Measurements from ENCODE around the gene PRPS1L1. TPM values are rescaled to one million over a fixed set of nuclear protein-coding genes. Genes with fewer than 3 reads are reported as not detected.

The PRPS1L1 gene
- total RNA-seq, 4 donors from 2014 or later: not detected

DNA sequence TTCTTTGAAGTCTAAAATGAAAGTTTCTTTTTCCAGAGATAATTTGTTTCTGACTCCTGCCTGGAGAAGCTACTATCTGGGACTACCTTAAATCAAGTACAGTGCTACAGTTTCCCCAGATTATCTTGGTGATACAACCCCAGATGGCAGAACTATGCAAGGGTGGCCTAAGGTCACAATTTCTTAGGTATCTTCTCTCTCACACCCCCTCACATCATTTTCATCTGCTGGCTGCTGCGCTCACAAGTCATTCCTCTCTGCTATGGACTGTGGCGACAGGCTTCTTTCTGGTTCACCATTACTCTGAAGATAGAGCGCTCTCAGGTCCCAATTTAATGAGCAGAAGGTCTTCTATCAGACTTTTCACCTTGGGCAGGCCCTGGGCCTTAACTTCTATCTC, 9.1 kb upstream of the PRPS1L1 start:
- 98% methylated on average over 3 of the region's 3 CpGs for WGBS, 2 donors
- DNase-seq (ENCODE audit: low spot score in 2 of 2): no peak

DNA sequence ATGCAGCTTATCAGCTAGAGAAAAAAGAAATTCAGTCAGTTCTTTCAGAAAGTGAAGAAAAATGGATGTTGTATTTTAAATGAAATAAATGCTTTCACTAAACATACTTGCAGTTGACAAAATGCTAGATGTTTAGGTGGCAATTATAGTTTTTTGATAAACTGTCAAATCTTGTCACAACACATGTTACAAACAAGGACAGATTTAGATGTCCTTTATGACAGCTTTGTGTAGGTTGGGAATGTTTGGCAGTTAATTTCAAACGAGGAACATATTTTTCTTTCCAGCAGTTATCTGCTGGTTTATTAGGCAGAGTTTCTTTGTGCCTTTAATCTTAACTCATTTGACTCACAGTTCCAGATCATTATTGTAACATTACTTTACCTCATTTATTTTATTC, 3.1 kb upstream of the PRPS1L1 start:
- Histone ChIP-seq H3K36me3 (no peaks in the 10 kb centered on the region), H3K27ac (no peak overlapping the region), H3K9me3 (no peaks in the 10 kb centered on the region), H3K27me3 (no peaks in the 10 kb centered on the region), H3K4me3 (no peak overlapping the region), H3K4me1 (no peaks in the 10 kb centered on the region)
- DNase-seq (ENCODE audit: low spot score in 2 of 2): no peak
- TF ChIP-seq, protein P1, sequence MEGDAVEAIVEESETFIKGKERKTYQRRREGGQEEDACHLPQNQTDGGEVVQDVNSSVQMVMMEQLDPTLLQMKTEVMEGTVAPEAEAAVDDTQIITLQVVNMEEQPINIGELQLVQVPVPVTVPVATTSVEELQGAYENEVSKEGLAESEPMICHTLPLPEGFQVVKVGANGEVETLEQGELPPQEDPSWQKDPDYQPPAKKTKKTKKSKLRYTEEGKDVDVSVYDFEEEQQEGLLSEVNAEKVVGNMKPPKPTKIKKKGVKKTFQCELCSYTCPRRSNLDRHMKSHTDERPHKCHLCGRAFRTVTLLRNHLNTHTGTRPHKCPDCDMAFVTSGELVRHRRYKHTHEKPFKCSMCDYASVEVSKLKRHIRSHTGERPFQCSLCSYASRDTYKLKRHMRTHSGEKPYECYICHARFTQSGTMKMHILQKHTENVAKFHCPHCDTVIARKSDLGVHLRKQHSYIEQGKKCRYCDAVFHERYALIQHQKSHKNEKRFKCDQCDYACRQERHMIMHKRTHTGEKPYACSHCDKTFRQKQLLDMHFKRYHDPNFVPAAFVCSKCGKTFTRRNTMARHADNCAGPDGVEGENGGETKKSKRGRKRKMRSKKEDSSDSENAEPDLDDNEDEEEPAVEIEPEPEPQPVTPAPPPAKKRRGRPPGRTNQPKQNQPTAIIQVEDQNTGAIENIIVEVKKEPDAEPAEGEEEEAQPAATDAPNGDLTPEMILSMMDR (IDR thresholded peaks at IDR 0.05): no peak
- TF ChIP-seq EP300 (IDR thresholded peaks at IDR 0.05): no peak
- TF ChIP-seq POLR2A (IDR thresholded peaks at IDR 0.05): no peak
- WGBS, 2 donors: 10 to 14% methylated on average over 1 of the region's 1 CpG

More for the DNA sequence above, 9.1 kb upstream of the PRPS1L1 start:
- no peaks in the 10 kb centered on the region for H3K9me3 ChIP-seq
- H3K4me1 ChIP-seq: no peaks in the 10 kb centered on the region
- no peaks in the 10 kb centered on the region for H3K36me3 ChIP-seq
- TF ChIP-seq EP300 (IDR thresholded peaks at IDR 0.05) (no peak), POLR2A (IDR thresholded peaks at IDR 0.05) (no peak)
- TF ChIP-seq, protein P1 (IDR thresholded peaks at IDR 0.05): no peak
- H3K27ac ChIP-seq: no peak overlapping the region
- no peak overlapping the region for H3K4me3 ChIP-seq
- no peaks in the 10 kb centered on the region for H3K27me3 ChIP-seq

DNA sequence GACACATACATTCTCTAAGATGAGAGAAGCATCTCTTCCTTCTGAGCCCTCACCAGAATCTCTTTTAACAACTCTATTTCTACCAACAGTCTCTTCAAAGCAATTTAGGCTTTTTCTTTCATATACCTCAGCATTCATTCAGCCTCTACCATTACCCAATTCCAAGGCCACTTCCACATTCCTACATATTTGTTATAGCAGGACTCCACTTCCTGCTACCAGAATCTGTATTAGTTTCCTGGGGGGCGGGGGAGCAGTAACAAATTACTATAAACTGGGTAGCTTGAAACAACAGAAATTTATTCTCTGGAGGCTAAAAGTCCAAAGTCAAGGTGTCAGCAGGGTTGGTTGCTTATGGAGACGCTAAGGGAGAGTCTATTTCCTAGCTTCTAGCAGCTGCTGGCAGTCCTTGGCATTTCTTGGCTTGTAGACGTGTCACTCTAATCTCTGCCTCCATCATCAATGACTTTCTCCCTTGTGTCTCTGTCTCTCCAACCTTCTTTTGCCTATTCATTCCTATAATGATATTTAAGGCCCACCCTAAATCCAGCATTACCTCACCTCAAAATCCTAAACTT, 7.4 kb downstream of the PRPS1L1 start:
- Histone ChIP-seq H3K9me3 (no peaks in the 10 kb centered on the region), H3K4me1 (peaks cover 0 to 18% (median 0%) of the 10 kb centered on the region in 4 donors), H3K27ac (peak overlapping the region in 1 of 4 donors; percentile 39), H3K27me3 (no peaks in the 10 kb centered on the region), H3K36me3 (no peaks in the 10 kb centered on the region), H3K4me3 (no peak overlapping the region)
- TF ChIP-seq, protein P1 (IDR thresholded peaks at IDR 0.05): no peak
- TF ChIP-seq EP300 (IDR thresholded peaks at IDR 0.05) (no peak), POLR2A (IDR thresholded peaks at IDR 0.05) (no peak)
- DNase-seq (ENCODE audit: low spot score in 2 of 2): peak in 1 of 2 donors; percentile 14
- 85 to 92% methylated on average over 3 of the region's 3 CpGs for WGBS, 2 donors

DNA sequence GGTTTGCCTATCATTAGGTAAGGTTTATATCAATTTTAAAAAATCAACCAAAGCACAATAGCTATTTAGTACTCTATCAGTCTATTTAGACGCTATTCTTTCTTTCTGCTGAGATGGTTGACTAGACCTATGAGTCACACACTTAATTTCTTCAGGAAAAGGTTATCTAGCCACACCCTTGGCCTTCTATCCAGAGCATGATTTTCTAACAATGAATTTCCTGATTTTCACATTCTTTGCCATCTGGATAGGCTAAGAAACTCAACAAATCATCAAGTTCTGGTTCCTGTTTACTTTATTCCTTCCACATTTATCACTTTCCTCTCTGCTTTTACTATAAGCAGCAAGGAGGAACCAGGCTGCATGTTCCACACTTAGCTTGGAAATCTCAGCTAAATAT, 8.1 kb downstream of the PRPS1L1 start:
- H3K4me1 ChIP-seq: peaks cover 0 to 18% (median 0%) of the 10 kb centered on the region in 4 donors
- WGBS, 2 donors: 12 to 13% methylated on average over 1 of the region's 1 CpG
- H3K27ac ChIP-seq: peak overlapping the region in 2 of 4 donors; percentile 16 to 60
- no peaks in the 10 kb centered on the region for H3K9me3 ChIP-seq
- H3K27me3 ChIP-seq: no peaks in the 10 kb centered on the region
- TF ChIP-seq, protein P1 (IDR thresholded peaks at IDR 0.05): no peak
- TF ChIP-seq POLR2A (IDR thresholded peaks at IDR 0.05): no peak
- no peak for TF ChIP-seq EP300 (IDR thresholded peaks at IDR 0.05)
- DNase-seq (ENCODE audit: low spot score in 2 of 2): no peak
- no peak overlapping the region for H3K4me3 ChIP-seq
- no peaks in the 10 kb centered on the region for H3K36me3 ChIP-seq

DNA sequence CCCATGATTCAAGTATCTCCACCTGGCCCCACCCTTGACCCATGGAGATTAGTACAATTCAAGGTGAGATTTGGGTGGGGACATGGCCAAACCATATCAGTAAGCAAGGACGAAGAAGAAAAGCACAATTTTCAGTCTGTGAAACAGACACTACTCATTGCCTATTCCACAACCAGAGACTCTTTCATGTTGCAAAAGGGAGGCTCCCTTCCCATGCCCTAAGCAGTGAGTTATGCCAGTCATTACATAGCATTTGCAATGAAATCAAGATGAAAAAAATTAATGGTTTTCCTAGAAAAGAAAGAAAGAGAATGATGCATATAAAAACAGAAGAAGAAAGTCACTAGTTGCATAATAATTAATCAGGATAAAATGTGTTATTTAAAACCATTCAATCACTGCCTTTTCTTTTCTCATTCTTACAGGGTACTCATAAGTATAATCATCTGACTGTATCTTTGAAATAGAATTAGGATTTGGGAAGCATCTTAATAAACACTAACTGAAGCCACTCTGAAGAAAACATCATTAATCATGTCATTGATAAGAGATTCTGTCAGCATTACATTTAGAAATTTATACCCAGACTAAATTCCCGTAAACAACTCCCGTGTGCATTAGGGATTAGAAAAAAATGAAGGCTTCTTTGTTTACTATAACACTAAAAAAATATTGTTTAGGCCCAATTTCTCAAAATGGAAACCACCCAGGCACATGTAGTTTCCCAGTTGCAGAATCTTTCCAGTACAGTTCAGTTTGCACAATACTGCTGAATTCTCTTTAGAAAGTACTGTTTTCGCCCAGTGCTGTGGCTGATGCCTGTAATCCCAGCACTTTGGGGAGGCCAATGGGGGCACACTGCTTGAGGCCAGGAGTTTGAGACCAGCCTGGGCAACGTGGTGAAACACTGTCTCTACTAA, 9.1 kb downstream of the PRPS1L1 start:
- Histone ChIP-seq H3K4me3 (no peak overlapping the region), H3K27me3 (no peaks in the 10 kb centered on the region)

More for the DNA sequence above, 9.1 kb downstream of the PRPS1L1 start:
- Histone ChIP-seq H3K36me3 (no peaks in the 10 kb centered on the region), H3K4me1 (peaks cover 0 to 18% (median 0%) of the 10 kb centered on the region in 4 donors), H3K9me3 (no peaks in the 10 kb centered on the region), H3K27ac (peak overlapping the region in 2 of 4 donors; percentile 16 to 60)
- DNase-seq (ENCODE audit: low spot score in 2 of 2): no peak
- WGBS, 2 donors: 66 to 76% methylated on average over 5 of the region's 5 CpGs
- TF ChIP-seq POLR2A (IDR thresholded peaks at IDR 0.05): no peak
- TF ChIP-seq, protein P1 (IDR thresholded peaks at IDR 0.05): no peak
- TF ChIP-seq EP300 (IDR thresholded peaks at IDR 0.05): no peak

All from tibial nerve (tissue), 4 donors.